ENCODE data around the gene LRRC23. TPM values are rescaled to one million over a fixed set of nuclear protein-coding genes. Genes with fewer than 3 reads are reported as not detected.
"Not testable (repeated sequence)": the region's sequence is repeated elsewhere in the genome, so short reads cannot be mapped to it uniquely, and the experiment has no call there.

The LRRC23 gene
- polyA plus RNA-seq, 4 donors: 15.0 to 20.1 (median 17.8) TPM

- DNase-seq (ENCODE audit: low read depth in 4 of 4, low spot score in 3 of 4): no peak
These were observed 4.6 kb upstream of the LRRC23 start for GRCh38 chr12:6899837-6900519.

- DNase-seq (ENCODE audit: low read depth in 4 of 4, low spot score in 3 of 4): no peak
These were observed 2.2 kb upstream of the LRRC23 start for GRCh38 chr12:6902448-6902847.

GRCh38 chr12:6903722-6904121, 900 bp upstream of the LRRC23 start:
- no peak for DNase-seq (ENCODE audit: low read depth in 4 of 4, low spot score in 3 of 4)

- no peak for DNase-seq (ENCODE audit: low read depth in 4 of 4, low spot score in 3 of 4)
These were observed 905 bp downstream of the LRRC23 start for GRCh38 chr12:6905414-6906040.

GRCh38 chr12:6908141-6908540, 3.5 kb downstream of the LRRC23 start:
- not testable (repeated sequence) for DNase-seq (ENCODE audit: low read depth in 4 of 4, low spot score in 3 of 4)

- no peak for DNase-seq (ENCODE audit: low read depth in 4 of 4, low spot score in 3 of 4)
These were observed 5.0 kb downstream of the LRRC23 start for GRCh38 chr12:6909421-6910145.

- no peak for DNase-seq (ENCODE audit: low read depth in 4 of 4, low spot score in 3 of 4)
These were observed 7.7 kb downstream of the LRRC23 start for GRCh38 chr12:6912164-6912935.

GRCh38 chr12:6914246-6914946, 9.8 kb downstream of the LRRC23 start, which contains the start of gene ENO2:
TSS of gene ENO2 (plus strand) at chr12:6914580. CDS start at chr12:6915833, 1,253 bp downstream.
- no peak for DNase-seq (ENCODE audit: low read depth in 4 of 4, low spot score in 3 of 4)

- no peak for DNase-seq (ENCODE audit: low read depth in 4 of 4, low spot score in 3 of 4)
These were observed 10.5 kb downstream of the LRRC23 start for GRCh38 chr12:6914947-6915788.

- no peak for DNase-seq (ENCODE audit: low read depth in 4 of 4, low spot score in 3 of 4)
These were observed 11.2 kb downstream of the LRRC23 start for GRCh38 chr12:6915789-6916285.

GRCh38 chr12:6916426-6917200, 12.0 kb downstream of the LRRC23 start:
- DNase-seq (ENCODE audit: low read depth in 4 of 4, low spot score in 3 of 4): no peak

GRCh38 chr12:6917491-6918231, 13.0 kb downstream of the LRRC23 start:
- no peak for DNase-seq (ENCODE audit: low read depth in 4 of 4, low spot score in 3 of 4)

GRCh38 chr12:6919588-6919987, 15.0 kb downstream of the LRRC23 start:
- no peak for DNase-seq (ENCODE audit: low read depth in 4 of 4, low spot score in 3 of 4)

- no peak for DNase-seq (ENCODE audit: low read depth in 4 of 4, low spot score in 3 of 4)
These were observed 16.9 kb downstream of the LRRC23 start for GRCh38 chr12:6921539-6921938.

GRCh38 chr12:6921996-6922946, 17.6 kb downstream of the LRRC23 start:
- no peak for DNase-seq (ENCODE audit: low read depth in 4 of 4, low spot score in 3 of 4)

GRCh38 chr12:6923003-6923732, 18.5 kb downstream of the LRRC23 start:
- no peak for DNase-seq (ENCODE audit: low read depth in 4 of 4, low spot score in 3 of 4)

Data from right renal pelvis (tissue), 4 donors.